ENCODE measurements around the gene NDUFB1.

The NDUFB1 gene

DNA sequence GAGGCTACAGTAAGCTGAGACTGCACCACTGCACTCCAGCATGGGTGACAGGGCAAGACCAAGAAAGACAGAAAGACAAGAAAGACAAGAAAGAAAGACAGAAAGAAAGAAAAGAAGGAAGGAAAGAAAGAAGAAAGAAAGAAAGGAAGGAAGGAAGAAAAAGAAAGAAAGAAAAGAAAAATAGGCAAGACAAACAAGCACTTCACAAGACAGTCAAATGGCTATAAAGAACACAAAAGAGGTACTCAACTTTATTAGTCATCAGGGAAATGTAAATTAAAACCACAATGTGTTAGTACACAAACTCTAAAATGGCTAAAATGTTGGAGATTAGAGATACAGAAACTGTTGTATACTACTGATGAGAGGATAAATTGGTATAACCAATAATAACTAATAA lies 21.7 kb downstream of the NDUFB1 start:
- no peak for DNase-seq (ENCODE audit: low read depth in 2 of 2)

DNA sequence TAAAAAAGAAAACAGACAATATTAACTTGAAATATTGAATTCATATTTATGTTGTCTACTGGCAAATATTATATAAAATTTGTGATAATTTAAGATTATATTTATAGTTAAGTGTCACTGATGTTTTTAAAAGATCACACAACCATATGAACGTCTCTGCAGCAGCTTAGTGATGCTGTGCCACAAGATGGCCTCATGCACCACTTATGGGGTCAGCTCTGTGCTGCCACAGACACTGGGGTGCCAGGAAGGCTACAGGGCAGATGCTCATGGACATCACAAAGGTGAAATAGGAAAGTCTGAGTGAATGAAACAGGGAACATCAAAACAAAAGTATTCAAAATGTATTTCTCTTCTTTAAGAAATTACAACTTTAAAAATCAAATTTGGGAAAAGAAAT lies 28.2 kb downstream of the NDUFB1 start:
- no peak for DNase-seq (ENCODE audit: low read depth in 2 of 2)

DNA sequence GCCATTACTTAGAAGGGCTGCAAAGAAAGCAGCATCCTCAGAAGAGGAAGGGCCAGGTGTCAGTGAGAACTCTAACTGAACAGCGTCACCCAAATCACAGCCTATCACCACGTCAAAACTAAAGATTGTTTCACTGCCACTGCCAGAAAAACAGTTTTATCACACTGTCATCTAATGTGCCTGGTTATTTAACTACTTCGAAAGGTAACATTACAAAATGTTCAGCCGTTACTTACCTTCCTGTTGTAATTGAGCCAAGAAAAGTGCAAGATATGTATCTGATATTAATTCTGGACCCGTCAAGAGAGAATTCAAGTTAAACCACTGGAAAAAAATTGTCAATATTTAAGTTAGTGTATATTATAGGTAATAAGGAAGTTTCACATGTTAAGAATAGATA lies 33.0 kb downstream of the NDUFB1 start:
- no peak for DNase-seq (ENCODE audit: low read depth in 2 of 2)

DNA sequence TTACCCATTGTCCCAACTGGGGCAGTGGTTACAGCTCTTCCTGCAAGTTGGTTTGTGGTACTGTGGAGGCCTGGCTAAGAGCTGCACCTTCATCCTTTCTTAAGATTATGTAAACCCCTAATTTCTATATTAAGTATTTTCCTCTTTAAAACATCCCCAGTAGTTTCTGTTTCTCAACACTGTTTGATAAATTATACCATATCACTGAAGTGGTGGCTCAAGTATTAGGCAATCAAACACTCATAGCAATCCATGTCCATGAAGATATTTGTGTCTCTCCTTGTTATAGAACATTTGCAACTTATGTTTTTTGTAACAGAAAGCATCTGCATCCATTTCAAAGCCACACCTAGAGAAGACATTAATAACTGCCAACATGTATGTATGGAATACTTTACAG lies 47.0 kb downstream of the NDUFB1 start:
- DNase-seq (ENCODE audit: low read depth in 2 of 2) = no peak

Data from stimulated activated CD8-positive, alpha-beta memory T cell treated with anti-CD3 and anti-CD28 coated beads, Interleukin-2, amount 100 ng/mL, for 48 hours (primary cell).